HepG2 (cell line): ENCODE results near the gene IFT43. TPM values are rescaled to one million over a fixed set of nuclear protein-coding genes. Genes with fewer than 3 reads are reported as not detected.

Experiments used
- ATAC-seq: fragments of 200-7000 bp; cut with Tn5 transposase; 3 replicates; pipeline ENCODE4 v1.9.1; 2020; ENCODE audit warnings: mild to moderate bottlenecking, moderate library complexity
- BruUV-seq: library from RNA; stranded (reverse); fragments of 400-500 nt; replicated peaks from 2 replicates; lab custom pipeline; 2021; lab: Mats Ljungman, UMichigan
- CTCF ChIA-PET: fragments of 300-600 bp; formaldehyde crosslinking; extraction: SDS; loops from one replicate; lab custom pipeline; 2021; ENCODE audit warnings: low total read pairs, inconsistent platforms, low intra/inter-chr PET ratio; lab: Yijun Ruan, JAX
- POLR2A ChIA-PET: fragments of 350-600 bp; sonication (Branson Sonifier 250); formaldehyde crosslinking; loops from one replicate; lab custom pipeline; 2020; ENCODE audit warnings: antibody characterized with exemption, inconsistent platforms; lab: Yijun Ruan, JAX
- DNase-seq: peaks from one replicate; pipeline ENCODE4 v3.0.0-alpha.2; 2015; ENCODE audit warnings: low spot score
- FAIRE-seq: peaks from 3 replicates; lab custom pipeline; 2011; peaks lifted over from hg19 to GRCh38; lab: Jason Lieb, UNC
- H2AFZ ChIP-seq: one replicate; pipeline ENCODE4 v1.6.1; 2011; ENCODE audit warnings: low read length, inconsistent platforms
- H3K27ac ChIP-seq: fragments of 300-600 bp; 3 replicates; pipeline ENCODE4 v1.8.0; 2011; ENCODE audit warnings: mixed run types, mild to moderate bottlenecking, mixed read lengths, low read length, inconsistent platforms; ENCODE audit not compliant: insufficient read depth; ENCODE audit errors: extremely low read length
- H3K27me3 ChIP-seq, 2 experiments: fragments of 200-600 bp in 1 of 2; 2 replicates in 1 of 2; 3 replicates in 1 of 2; pipeline versions ENCODE4 v1.6.0 to v1.8.0; 2011; ENCODE audit warnings: low read length in 2 of 2, mild to moderate bottlenecking in 2 of 2, moderate library complexity in 2 of 2, inconsistent platforms in 1 of 2; ENCODE audit not compliant: insufficient read depth in 2 of 2, control insufficient read depth in 1 of 2
- H3K36me3 ChIP-seq, 2 experiments: fragments of 200-600 bp in 1 of 2; replicated peaks in 1 of 2; 2 replicates in 1 of 2; 3 replicates in 1 of 2; pipeline versions ENCODE4 v1.5.1 to v1.8.0; 2011; ENCODE audit warnings: low read length in 2 of 2, inconsistent platforms in 1 of 2; ENCODE audit not compliant: insufficient read depth in 2 of 2, control insufficient read depth in 1 of 2
- H3K4me1 ChIP-seq: 2 replicates; pipeline ENCODE4 v1.5.1; 2012; ENCODE audit warnings: low read length, inconsistent platforms; ENCODE audit not compliant: insufficient read depth
- H3K4me2 ChIP-seq: 2 replicates; pipeline ENCODE4 v1.6.0; 2011; ENCODE audit warnings: low read depth, low read length, inconsistent platforms
- H3K4me3 ChIP-seq, 3 experiments: fragments of 200-600 bp in 1 of 3; sonication (generic), shearing (Covaris generic) in 1 of 3; replicated peaks in 1 of 3; 2 replicates each; pipeline ENCODE4 v1.5.1; 2011 to 2016; ENCODE audit warnings: low read length in 3 of 3, inconsistent platforms in 2 of 3, low read depth in 2 of 3, mild to moderate bottlenecking in 2 of 3, control low read depth in 1 of 3, mixed read lengths in 1 of 3; ENCODE audit not compliant: insufficient read depth in 1 of 3
- H3K79me2 ChIP-seq: one replicate; pipeline ENCODE4 v1.6.1; 2011; ENCODE audit warnings: low read length, inconsistent platforms; ENCODE audit not compliant: insufficient read depth
- H3K9ac ChIP-seq: 2 replicates; pipeline ENCODE4 v1.6.0; 2011; ENCODE audit warnings: mild to moderate bottlenecking, low read depth, low read length, inconsistent platforms; ENCODE audit not compliant: insufficient read depth
- H3K9me3 ChIP-seq: 2 replicates; pipeline ENCODE4 v1.5.1; 2012; ENCODE audit warnings: mild to moderate bottlenecking, low read length
- H4K20me1 ChIP-seq: 2 replicates; pipeline ENCODE4 v1.6.0; 2011; ENCODE audit warnings: inconsistent platforms, mild to moderate bottlenecking, low read length, moderate library complexity; ENCODE audit not compliant: insufficient read depth
- AGO2 ChIP-seq: fragments of 200-400 bp; formaldehyde crosslinking; optimal IDR thresholded peaks from 2 replicates; pipeline ENCODE3; 2017; ENCODE audit warnings: mild to moderate bottlenecking, low read depth, low read length, moderate library complexity
- HDAC2 ChIP-seq: sonication (generic); formaldehyde crosslinking; IDR thresholded peaks from 2 replicates; pipeline ENCODE4 v1.4.0; 2020; ENCODE audit warnings: missing genetic modification reagents
- NR3C1 ChIP-seq: sonication (generic); formaldehyde crosslinking; IDR thresholded peaks from 2 replicates; pipeline ENCODE4 v1.4.0; 2020; ENCODE audit warnings: missing genetic modification reagents
- TOE1 ChIP-seq: sonication (generic); formaldehyde crosslinking; IDR thresholded peaks from 2 replicates; pipeline ENCODE4 v1.4.0; 2020; ENCODE audit warnings: mild to moderate bottlenecking, missing genetic modification reagents
- ZBTB3 ChIP-seq: sonication (generic); formaldehyde crosslinking; IDR thresholded peaks from 2 replicates; pipeline ENCODE4 v1.4.0; 2020; ENCODE audit warnings: low read depth, mild to moderate bottlenecking, moderate library complexity, missing genetic modification reagents, borderline replicate concordance
- ZBTB33 ChIP-seq: sonication (generic); formaldehyde crosslinking; IDR thresholded peaks from 2 replicates; pipeline ENCODE4 v1.4.0; 2020; ENCODE audit warnings: missing genetic modification reagents
- ZNF496 ChIP-seq: sonication (generic); formaldehyde crosslinking; IDR thresholded peaks from 2 replicates; pipeline ENCODE4 v1.8.1; 2023; ENCODE audit warnings: mild to moderate bottlenecking, moderate library complexity, missing genetic modification reagents; ENCODE audit not compliant: insufficient replicate concordance
- ZNF547 ChIP-seq: sonication (generic); formaldehyde crosslinking; IDR thresholded peaks from 2 replicates; pipeline ENCODE4 v1.5.1; 2020; ENCODE audit warnings: mild to moderate bottlenecking, missing genetic modification reagents
- ZNF558 ChIP-seq: sonication (generic); formaldehyde crosslinking; IDR thresholded peaks from 2 replicates; pipeline ENCODE4 v1.9.0; 2022; ENCODE audit warnings: mild to moderate bottlenecking, missing genetic modification reagents, borderline replicate concordance
- ZNF761 ChIP-seq: sonication (generic); formaldehyde crosslinking; conservative IDR thresholded peaks from 2 replicates; pipeline ENCODE4 v1.4.0; 2020; ENCODE audit warnings: mild to moderate bottlenecking, missing genetic modification reagents
- WGBS: methylation state at CpG from one replicate; pipeline ENCODE4 v1.1.6; 2017; ENCODE audit warnings: low lambda C conversion rate; 5-methylcytosine and 5-hydroxymethylcytosine counted together
- in situ Hi-C: cut with HindIII; loops from 2 replicates; pipeline ENCODE4 v1.10.0; 2017; ENCODE audit warnings: low pct_unique_long_range_greater_than_20kb; ENCODE audit not compliant: extremely low pct_ligation_motif_present
- intact Hi-C: fragments of 100-400 bp; cut with micrococcal nuclease; formaldehyde crosslinking; loops from one replicate; pipeline ENCODE4 v1.10.0; 2022; ENCODE audit not compliant: unreplicated experiment
- polyA plus RNA-seq, 8 experiments: library from polyadenylated mRNA; depleted of rRNA in 3 of 8; stranded (reverse) in 7 of 8; unstranded in 1 of 8; fragments of >200 nt; fragmentation: Illumina TruSeq in 4 of 8; extraction: Trizol in 4 of 8; gene quantifications; 2 replicates each; pipeline versions ENCODE4 v1.2.1 to v1.2.3, GENCODE V29; 2011 to 2016; ENCODE audit warnings: low read depth in 4 of 8, missing spikeins in 1 of 8, mixed read lengths in 1 of 8; ENCODE audit not compliant: insufficient read depth in 1 of 8
- total RNA-seq, 5 experiments: library from RNA; depleted of rRNA; stranded (reverse); fragments of >200 nt; fragmentation: Illumina TruSeq; extraction: Trizol; gene quantifications; 2 replicates each; pipeline ENCODE4 v1.2.3, GENCODE V29; 2016; ENCODE audit warnings: low read depth in 1 of 5
- TF ChIP-seq, protein P1 (sequence below): sonication (generic); formaldehyde crosslinking; IDR thresholded peaks from 2 replicates; pipeline ENCODE4 v1.4.0; 2020; ENCODE audit warnings: mild to moderate bottlenecking, missing genetic modification reagents, borderline replicate concordance

The IFT43 gene
- total and polyA plus RNA-seq, 2 of the 13 experiments (the other 11 are each of a cell fraction or from before 2014, with no cell fraction given): 0.15 to 0.55 TPM

DNA sequence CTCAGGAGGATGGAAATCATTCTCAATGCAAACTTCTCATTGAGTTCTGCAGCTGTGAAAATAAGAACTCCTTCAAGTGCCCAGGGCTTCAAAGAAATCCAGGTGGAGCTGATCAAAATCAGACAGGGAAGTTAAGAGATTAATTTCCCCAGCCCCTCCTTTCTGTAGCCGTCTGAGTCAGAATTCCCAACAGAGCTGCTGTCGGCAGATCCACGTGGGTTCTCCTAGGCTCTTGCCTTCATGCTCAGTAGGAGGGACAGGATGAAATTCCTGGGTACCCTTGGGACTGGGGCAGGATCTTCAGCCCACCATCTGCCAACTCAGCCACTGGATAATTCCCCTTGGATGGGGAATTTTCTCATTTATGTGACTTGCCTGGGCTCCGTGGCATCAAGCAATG lies 17.1 kb upstream of the IFT43 start:
- H3K9ac ChIP-seq: no peak overlapping the region
- CTCF ChIA-PET: no interaction called here
- no peak overlapping the region for H2AFZ ChIP-seq
- H3K79me2 ChIP-seq: no peaks in the 10 kb centered on the region
- in situ Hi-C loops (no loop called here), intact Hi-C loops (no loop called here)
- H3K36me3 ChIP-seq: no peaks in the 10 kb centered on the region
- H4K20me1 ChIP-seq: no peaks in the 10 kb centered on the region
- ATAC-seq: no peak
- H3K27ac ChIP-seq: no peak overlapping the region
- H3K27me3 ChIP-seq: no peaks in the 10 kb centered on the region
- no peaks in the 10 kb centered on the region for H3K9me3 ChIP-seq
- FAIRE-seq: no peak
- no peak overlapping the region for H3K4me3 ChIP-seq
- POLR2A ChIA-PET: no interaction called here
- TF ChIP-seq, protein P1, sequence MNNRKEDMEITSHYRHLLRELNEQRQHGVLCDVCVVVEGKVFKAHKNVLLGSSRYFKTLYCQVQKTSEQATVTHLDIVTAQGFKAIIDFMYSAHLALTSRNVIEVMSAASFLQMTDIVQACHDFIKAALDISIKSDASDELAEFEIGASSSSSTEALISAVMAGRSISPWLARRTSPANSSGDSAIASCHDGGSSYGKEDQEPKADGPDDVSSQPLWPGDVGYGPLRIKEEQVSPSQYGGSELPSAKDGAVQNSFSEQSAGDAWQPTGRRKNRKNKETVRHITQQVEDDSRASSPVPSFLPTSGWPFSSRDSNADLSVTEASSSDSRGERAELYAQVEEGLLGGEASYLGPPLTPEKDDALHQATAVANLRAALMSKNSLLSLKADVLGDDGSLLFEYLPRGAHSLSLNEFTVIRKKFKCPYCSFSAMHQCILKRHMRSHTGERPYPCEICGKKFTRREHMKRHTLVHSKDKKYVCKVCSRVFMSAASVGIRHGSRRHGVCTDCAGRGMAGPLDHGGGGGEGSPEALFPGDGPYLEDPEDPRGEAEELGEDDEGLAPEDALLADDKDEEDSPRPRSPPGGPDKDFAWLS (CRISPR knock-in tag): no peak
- TF ChIP-seq HDAC2 (no peak), ZBTB3 (CRISPR knock-in tag) (no peak), ZNF547 (no peak), TOE1 (no peak), ZNF558 (CRISPR knock-in tag) (no peak)
- TF ChIP-seq, all 625 proteins: peak for 0
- Histone ChIP-seq H3K4me1 (no peaks in the 10 kb centered on the region), H3K4me2 (no peak overlapping the region)
- no peak for DNase-seq
- 87% methylated on average over 3 of the region's 4 CpGs for whole genome bisulfite sequencing
- no TSS peak for BruUV-seq

DNA sequence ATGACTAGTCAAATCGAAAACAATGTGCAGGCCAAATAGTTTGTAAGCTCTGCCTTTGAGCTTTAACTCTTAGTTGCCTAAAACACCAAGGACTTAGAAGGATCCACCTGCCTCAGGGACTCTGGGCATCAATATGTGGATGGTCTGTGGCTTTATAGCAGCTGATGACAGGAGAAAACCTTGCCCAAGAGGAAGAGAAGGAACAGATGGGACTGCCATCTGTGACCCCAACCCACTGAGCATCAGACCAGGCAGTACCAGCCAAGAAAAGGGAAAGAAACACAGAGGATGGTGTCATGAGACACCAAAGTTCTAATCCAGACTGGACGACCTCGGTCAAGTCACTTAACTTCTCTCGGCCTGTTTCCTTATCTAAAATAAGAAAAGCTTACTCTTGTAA lies 16.4 kb upstream of the IFT43 start:
- intact Hi-C loops (no loop called here), in situ Hi-C loops (no loop called here)
- Histone ChIP-seq H4K20me1 (no peaks in the 10 kb centered on the region), H2AFZ (no peak overlapping the region), H3K4me1 (no peaks in the 10 kb centered on the region), H3K79me2 (no peaks in the 10 kb centered on the region), H3K9me3 (no peaks in the 10 kb centered on the region), H3K27ac (no peak overlapping the region), H3K4me2 (no peak overlapping the region), H3K9ac (no peak overlapping the region), H3K4me3 (no peak overlapping the region), H3K36me3 (no peaks in the 10 kb centered on the region), H3K27me3 (no peaks in the 10 kb centered on the region)
- no TSS peak for BruUV-seq
- FAIRE-seq (no peak), DNase-seq (no peak), ATAC-seq (no peak)
- CTCF ChIA-PET: no interaction called here
- POLR2A ChIA-PET: no interaction called here
- WGBS: 76% methylated on average over 4 of the region's 4 CpGs
- TF ChIP-seq ZNF761 (CRISPR knock-in tag) (no peak), NR3C1 (CRISPR knock-in tag) (no peak), ZNF496 (CRISPR knock-in tag) (no peak), ZBTB33 (no peak), AGO2 (no peak)
